Neuronal stem cell (in vitro differentiated cells): Measurements from ENCODE around the gene OBSCN.

ENCODE experiments used
- DNase-seq: peaks from one replicate; pipeline ENCODE4 v3.0.0-alpha.2; 2013; ENCODE audit warnings: low spot score
- H2AFZ ChIP-seq: one replicate; pipeline ENCODE4 v1.6.1; 2013; ENCODE audit warnings: mild to moderate bottlenecking, low read length, inconsistent platforms
- H2AK5ac ChIP-seq: 2 replicates; pipeline ENCODE4 v1.6.1; 2013; ENCODE audit warnings: low read depth, mild to moderate bottlenecking, inconsistent platforms, low read length, moderate library complexity, mixed read lengths
- H2BK120ac ChIP-seq: 2 replicates; pipeline ENCODE4 v1.6.1; 2013; ENCODE audit warnings: low read depth, mild to moderate bottlenecking, inconsistent platforms, low read length, moderate library complexity, mixed read lengths
- H2BK12ac ChIP-seq: one replicate; pipeline ENCODE4 v1.6.1; 2013; ENCODE audit warnings: low read length, inconsistent platforms
- H2BK15ac ChIP-seq: 2 replicates; pipeline ENCODE4 v1.6.1; 2013; ENCODE audit warnings: mild to moderate bottlenecking, low read length, inconsistent platforms, mixed read lengths
- H2BK5ac ChIP-seq: one replicate; pipeline ENCODE4 v1.6.1; 2013; ENCODE audit warnings: inconsistent platforms, mild to moderate bottlenecking, low read length, moderate library complexity
- H3K14ac ChIP-seq: one replicate; pipeline ENCODE4 v1.6.1; 2013; ENCODE audit warnings: low read length, inconsistent platforms
- H3K18ac ChIP-seq: 2 replicates; pipeline ENCODE4 v1.6.1; 2013; ENCODE audit warnings: low read length, inconsistent platforms
- H3K23ac ChIP-seq: 2 replicates; pipeline ENCODE4 v1.6.1; 2013; ENCODE audit warnings: low read depth, mild to moderate bottlenecking, mixed read lengths, low read length, inconsistent platforms; ENCODE audit not compliant: poor library complexity
- H3K27ac ChIP-seq: replicated peaks from 3 replicates; pipeline ENCODE4 v1.5.1; 2013; ENCODE audit warnings: low read length, inconsistent platforms
- H3K27me3 ChIP-seq, 3 experiments: 2 replicates each; pipeline ENCODE4 v1.6.1; 2013; ENCODE audit warnings: low read length in 3 of 3, mild to moderate bottlenecking in 2 of 3, inconsistent platforms in 1 of 3, low read depth in 1 of 3, mixed read lengths in 1 of 3, moderate library complexity in 1 of 3; ENCODE audit not compliant: control insufficient read depth in 3 of 3, insufficient read depth in 3 of 3
- H3K36me3 ChIP-seq, 2 donors: replicated peaks in 1 of 2; 2 replicates each; pipeline ENCODE4 v1.6.1; 2013; ENCODE audit warnings: low read length in 2 of 2; ENCODE audit not compliant: control insufficient read depth in 2 of 2, insufficient read depth in 2 of 2
- H3K4ac ChIP-seq: 2 replicates; pipeline ENCODE4 v1.6.1; 2013; ENCODE audit warnings: inconsistent platforms, mild to moderate bottlenecking, low read length, moderate library complexity
- H3K4me1 ChIP-seq, 2 donors: 1 replicate in 1 of 2; 2 replicates in 1 of 2; pipeline ENCODE4 v1.6.1; 2013; ENCODE audit warnings: low read length in 2 of 2, low read depth in 1 of 2; ENCODE audit not compliant: control insufficient read depth in 2 of 2, insufficient read depth in 1 of 2
- H3K4me2 ChIP-seq: one replicate; pipeline ENCODE4 v1.6.1; 2013; ENCODE audit warnings: mild to moderate bottlenecking, low read length, inconsistent platforms; ENCODE audit not compliant: insufficient read depth, poor library complexity, severe bottlenecking
- H3K4me3 ChIP-seq, 2 donors: 2 replicates each; pipeline ENCODE4 v1.5.1; 2013; ENCODE audit warnings: low read length in 2 of 2, mild to moderate bottlenecking in 2 of 2, inconsistent platforms in 1 of 2, moderate library complexity in 1 of 2
- H3K79me1 ChIP-seq: one replicate; pipeline ENCODE4 v1.6.1; 2013; ENCODE audit warnings: low read depth, mild to moderate bottlenecking, inconsistent platforms, low read length, moderate library complexity
- H3K9ac ChIP-seq: one replicate; pipeline ENCODE4 v1.6.1; 2013; ENCODE audit warnings: mild to moderate bottlenecking, low read depth, low read length, inconsistent platforms; ENCODE audit not compliant: poor library complexity
- H3K9me3 ChIP-seq, 2 donors: replicated peaks in 1 of 2; 2 replicates each; pipeline versions ENCODE3 to v1.6.1; 2013; ENCODE audit warnings: low read length in 2 of 2, mild to moderate bottlenecking in 2 of 2, inconsistent platforms in 1 of 2, low read depth in 1 of 2, mixed read lengths in 1 of 2, moderate library complexity in 1 of 2; ENCODE audit not compliant: control insufficient read depth in 2 of 2, insufficient read depth in 1 of 2
- H4K8ac ChIP-seq: one replicate; pipeline ENCODE4 v1.6.1; 2013; ENCODE audit warnings: low read depth, mild to moderate bottlenecking, inconsistent platforms, low read length, moderate library complexity
- H4K91ac ChIP-seq: one replicate; pipeline ENCODE4 v1.6.1; 2013; ENCODE audit warnings: low read length, low read depth, mild to moderate bottlenecking, inconsistent platforms; ENCODE audit not compliant: poor library complexity
- WGBS, 2 donors: extraction: QIAGEN DNeasy Blood & Tissue Kit; methylation state at CpG; one replicate each; pipeline ENCODE4 v1.1.7; 2013; ENCODE audit warnings: missing lambda C conversion rate in 2 of 2, mixed read lengths in 1 of 2; ENCODE audit not compliant: insufficient read length in 2 of 2, insufficient replicate concordance in 1 of 2; ENCODE audit errors: extremely low coverage in 2 of 2; 5-methylcytosine and 5-hydroxymethylcytosine counted together

Gene OBSCN

DNA sequence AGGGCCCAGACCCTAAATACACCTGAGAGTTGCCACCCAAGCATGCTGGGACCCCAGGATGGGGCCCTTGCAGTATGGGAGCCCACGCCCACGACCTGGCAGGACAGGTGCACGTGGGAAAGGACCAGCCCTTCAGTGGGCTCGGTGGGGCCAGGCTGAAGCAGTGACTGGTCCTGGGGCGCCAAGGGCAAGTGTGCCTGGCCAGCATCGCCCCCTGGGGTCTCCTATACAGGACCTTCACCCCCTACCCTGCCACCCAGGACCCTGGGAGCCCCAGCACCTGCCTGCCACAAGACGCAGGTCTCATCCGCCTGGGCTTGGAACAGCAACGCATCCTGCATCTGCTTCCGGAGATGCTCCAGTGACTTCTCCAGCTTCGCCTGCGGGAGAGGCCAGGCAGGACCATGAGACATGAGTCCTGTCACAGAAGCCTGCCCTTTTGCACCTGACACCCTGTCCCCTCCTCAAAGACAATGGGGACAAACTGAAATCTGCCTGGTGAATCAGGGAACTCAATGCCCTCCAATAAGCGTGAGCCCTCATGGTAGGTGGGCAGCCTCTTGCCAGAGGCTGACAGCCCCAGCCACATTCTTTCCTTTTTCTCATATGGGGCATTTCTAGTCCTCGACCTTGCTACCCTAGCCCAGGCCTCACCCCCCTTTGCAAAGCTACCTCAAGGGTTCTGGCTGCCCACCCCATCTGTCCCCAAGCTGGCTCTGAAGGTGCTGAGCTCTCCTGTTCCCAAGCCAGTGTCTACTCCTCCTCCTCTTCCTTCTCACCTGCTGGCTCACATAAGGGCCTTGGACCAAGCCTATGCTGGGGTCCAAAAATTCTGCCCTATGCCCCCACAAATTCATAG, 194.2 kb downstream of the OBSCN start:
- no CpG with 5 or more reads among the region's 14 CpGs for WGBS, 2 donors
- Histone ChIP-seq H3K4me3 (no peak overlapping the region), H2BK12ac (no peak overlapping the region), H3K4me1 (peaks cover 13 to 17% of the 10 kb centered on the region in 2 donors), H2BK120ac (no peak overlapping the region), H3K27ac (no peak overlapping the region), H2BK5ac (no peak overlapping the region), H3K18ac (no peak overlapping the region), H3K4ac (no peak overlapping the region), H3K14ac (no peak overlapping the region), H2AFZ (no peak overlapping the region), H3K23ac (peak overlapping the region; percentile 19), H3K4me2 (no peak overlapping the region), H3K36me3 (peaks cover 24 to 78% of the 10 kb centered on the region in 2 donors), H2BK15ac (no peak overlapping the region), H4K8ac (no peak overlapping the region), H3K9me3 (no peaks in the 10 kb centered on the region), H4K91ac (no peak overlapping the region), H2AK5ac (no peak overlapping the region), H3K27me3 (no peaks in the 10 kb centered on the region), H3K9ac (no peak overlapping the region), H3K79me1 (peaks cover 19% of the 10 kb centered on the region)
- DNase-seq, result no peak

DNA sequence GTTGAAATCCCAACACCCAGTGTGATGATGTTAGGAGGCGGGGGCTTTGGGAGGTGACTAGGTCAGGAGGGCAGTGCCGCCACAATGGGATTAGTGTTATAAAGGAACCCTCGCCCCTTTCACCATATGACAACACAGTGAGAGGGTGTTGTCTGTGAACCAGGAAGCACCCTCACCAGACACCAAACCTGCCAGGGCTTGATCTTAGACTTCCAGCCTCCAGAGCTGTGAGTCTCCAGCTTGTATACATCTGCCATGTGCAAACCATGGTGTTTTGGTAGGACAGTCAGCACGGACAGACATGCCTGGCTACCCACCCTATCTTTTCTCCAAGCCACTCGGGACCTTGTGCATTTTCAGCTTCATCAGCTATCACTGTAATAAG, 194.8 kb downstream of the OBSCN start:
- H2BK120ac ChIP-seq, result no peak overlapping the region
- no peaks in the 10 kb centered on the region for H3K27me3 ChIP-seq
- no CpG with 5 or more reads among the region's 5 CpGs for WGBS, 2 donors
- H4K8ac ChIP-seq, result no peak overlapping the region
- no peak overlapping the region for H3K4me2 ChIP-seq
- H2AK5ac ChIP-seq, result no peak overlapping the region
- H2AFZ ChIP-seq, result no peak overlapping the region
- peaks cover 13 to 19% of the 10 kb centered on the region in 2 donors for H3K4me1 ChIP-seq
- no peak overlapping the region for H3K4ac ChIP-seq
- no peak for DNase-seq
- no peak overlapping the region for H3K4me3 ChIP-seq
- H3K18ac ChIP-seq, result no peak overlapping the region
- no peak overlapping the region for H2BK12ac ChIP-seq
- no peaks in the 10 kb centered on the region for H3K9me3 ChIP-seq
- no peak overlapping the region for H4K91ac ChIP-seq
- no peak overlapping the region for H2BK5ac ChIP-seq
- H3K14ac ChIP-seq, result no peak overlapping the region
- H3K36me3 ChIP-seq, result peaks cover 24 to 72% of the 10 kb centered on the region in 2 donors
- no peak overlapping the region for H3K23ac ChIP-seq
- H3K79me1 ChIP-seq, result peaks cover 21% of the 10 kb centered on the region
- no peak overlapping the region for H3K27ac ChIP-seq
- no peak overlapping the region for H2BK15ac ChIP-seq
- H3K9ac ChIP-seq, result no peak overlapping the region

DNA sequence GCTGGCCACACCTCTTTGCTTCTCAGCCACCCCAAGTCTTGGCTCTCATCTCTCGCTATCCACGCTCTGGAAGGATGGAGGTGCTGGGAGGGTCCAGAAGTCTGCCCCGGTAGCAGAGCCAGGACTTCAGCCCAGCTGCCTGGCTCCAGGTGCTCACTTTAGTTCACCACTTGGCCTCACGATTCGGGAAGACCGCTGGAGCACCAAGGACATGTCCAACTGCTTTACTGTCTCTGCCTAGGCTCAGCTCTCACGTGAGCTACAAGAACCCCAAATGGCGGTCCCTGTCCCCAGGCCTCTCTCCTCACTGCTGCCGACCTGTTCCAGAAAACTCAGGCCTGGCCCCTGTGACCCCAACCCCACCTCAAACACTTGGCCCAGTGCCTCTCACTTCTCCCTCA, 195.4 kb downstream of the OBSCN start:
- no peak for DNase-seq
- no peak overlapping the region for H3K4me3 ChIP-seq
- H3K36me3 ChIP-seq, result peaks cover 24 to 67% of the 10 kb centered on the region in 2 donors
- H3K79me1 ChIP-seq, result peaks cover 21% of the 10 kb centered on the region
- H3K27me3 ChIP-seq, result no peaks in the 10 kb centered on the region
- peaks cover 15 to 25% of the 10 kb centered on the region in 2 donors for H3K4me1 ChIP-seq
- H2BK15ac ChIP-seq, result no peak overlapping the region
- no peak overlapping the region for H3K23ac ChIP-seq
- no peak overlapping the region for H3K14ac ChIP-seq
- no peak overlapping the region for H2AFZ ChIP-seq
- no peak overlapping the region for H2BK12ac ChIP-seq
- H3K18ac ChIP-seq, result no peak overlapping the region
- WGBS, 2 donors, result no CpG with 5 or more reads among the region's 9 CpGs
- H4K8ac ChIP-seq, result no peak overlapping the region
- peak overlapping the region; percentile 22 for H2BK5ac ChIP-seq
- H4K91ac ChIP-seq, result no peak overlapping the region
- no peak overlapping the region for H2AK5ac ChIP-seq
- H3K27ac ChIP-seq, result no peak overlapping the region
- H3K4me2 ChIP-seq, result no peak overlapping the region
- no peak overlapping the region for H2BK120ac ChIP-seq
- no peaks in the 10 kb centered on the region for H3K9me3 ChIP-seq
- H3K4ac ChIP-seq, result no peak overlapping the region
- H3K9ac ChIP-seq, result peak overlapping the region; percentile 15

DNA sequence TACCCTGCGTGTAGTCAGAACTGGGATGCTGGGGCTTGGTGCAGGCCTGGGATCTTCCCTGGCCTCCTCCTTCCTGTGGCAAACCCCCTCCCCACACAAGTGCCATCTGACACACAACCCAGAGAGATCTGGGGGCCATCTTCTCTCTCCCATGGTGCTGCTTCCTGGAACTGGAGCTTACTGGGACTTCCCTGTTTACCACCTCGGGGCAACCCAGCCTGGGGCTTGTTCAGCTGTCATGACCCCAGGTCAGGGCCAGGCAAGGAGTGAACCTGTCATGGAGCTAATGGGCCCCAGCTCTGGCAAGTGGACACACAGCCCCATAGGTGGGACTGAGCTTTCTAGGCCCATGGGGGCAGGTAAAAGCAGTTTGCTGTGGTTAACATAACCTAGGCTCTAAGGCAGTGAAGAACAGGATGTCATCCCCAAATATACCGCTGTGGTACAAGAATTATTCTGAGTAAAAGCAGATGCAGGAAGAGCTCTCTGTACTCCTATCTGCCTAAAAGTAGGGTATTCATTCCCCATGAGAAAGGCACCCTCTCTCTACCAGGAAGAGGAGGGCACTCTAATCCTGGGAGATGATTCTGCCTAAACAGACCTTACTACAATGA, 196.4 kb downstream of the OBSCN start:
- Histone ChIP-seq H3K4me1 (peaks cover 18 to 30% of the 10 kb centered on the region in 2 donors), H3K36me3 (peaks cover 20 to 58% of the 10 kb centered on the region in 2 donors), H3K4me3 (peak overlapping the region in 1 of 2 donors; percentile 6), H3K4me2 (no peak overlapping the region), H3K18ac (no peak overlapping the region), H3K4ac (no peak overlapping the region), H3K14ac (no peak overlapping the region), H3K79me1 (peaks cover 21% of the 10 kb centered on the region), H4K8ac (no peak overlapping the region), H4K91ac (no peak overlapping the region), H2BK15ac (no peak overlapping the region), H3K9ac (no peak overlapping the region), H3K27me3 (no peaks in the 10 kb centered on the region), H2BK12ac (no peak overlapping the region), H2BK120ac (no peak overlapping the region), H3K9me3 (no peaks in the 10 kb centered on the region), H3K27ac (no peak overlapping the region), H3K23ac (no peak overlapping the region), H2BK5ac (no peak overlapping the region), H2AFZ (no peak overlapping the region), H2AK5ac (no peak overlapping the region)
- no peak for DNase-seq
- no CpG with 5 or more reads among the region's 3 CpGs for WGBS, 2 donors
